ENCODE measurements around the gene JARID2.

DNA sequence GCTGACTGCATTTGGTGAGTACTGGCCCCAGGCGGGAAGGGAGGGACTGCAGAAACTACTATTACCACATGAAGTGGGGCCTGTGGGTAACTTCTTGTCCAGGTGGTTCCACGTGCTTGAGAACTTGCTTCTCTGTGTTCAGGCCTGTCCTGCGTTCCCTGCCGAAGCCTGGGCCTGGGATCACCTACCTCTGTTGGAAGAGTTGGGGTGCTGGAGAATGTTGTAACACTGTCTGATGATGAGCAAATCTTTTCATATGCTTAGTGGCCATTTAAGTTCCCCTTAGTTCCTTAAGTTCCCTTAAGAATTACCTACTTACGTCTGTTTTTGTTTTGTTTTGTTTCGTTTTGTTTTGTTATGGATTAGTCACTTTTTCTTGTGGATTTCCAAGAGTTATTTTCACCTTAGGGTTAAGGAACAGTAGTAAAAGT lies 262.6 kb downstream of the JARID2 start:
- TF ChIP-seq, protein P1, sequence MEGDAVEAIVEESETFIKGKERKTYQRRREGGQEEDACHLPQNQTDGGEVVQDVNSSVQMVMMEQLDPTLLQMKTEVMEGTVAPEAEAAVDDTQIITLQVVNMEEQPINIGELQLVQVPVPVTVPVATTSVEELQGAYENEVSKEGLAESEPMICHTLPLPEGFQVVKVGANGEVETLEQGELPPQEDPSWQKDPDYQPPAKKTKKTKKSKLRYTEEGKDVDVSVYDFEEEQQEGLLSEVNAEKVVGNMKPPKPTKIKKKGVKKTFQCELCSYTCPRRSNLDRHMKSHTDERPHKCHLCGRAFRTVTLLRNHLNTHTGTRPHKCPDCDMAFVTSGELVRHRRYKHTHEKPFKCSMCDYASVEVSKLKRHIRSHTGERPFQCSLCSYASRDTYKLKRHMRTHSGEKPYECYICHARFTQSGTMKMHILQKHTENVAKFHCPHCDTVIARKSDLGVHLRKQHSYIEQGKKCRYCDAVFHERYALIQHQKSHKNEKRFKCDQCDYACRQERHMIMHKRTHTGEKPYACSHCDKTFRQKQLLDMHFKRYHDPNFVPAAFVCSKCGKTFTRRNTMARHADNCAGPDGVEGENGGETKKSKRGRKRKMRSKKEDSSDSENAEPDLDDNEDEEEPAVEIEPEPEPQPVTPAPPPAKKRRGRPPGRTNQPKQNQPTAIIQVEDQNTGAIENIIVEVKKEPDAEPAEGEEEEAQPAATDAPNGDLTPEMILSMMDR (IDR thresholded peaks at IDR 0.05), result no peak
- TF ChIP-seq POLR2AphosphoS5 (IDR thresholded peaks at IDR 0.05; ENCODE audit: low read depth, low read length), result no peak
